Stimulated activated CD4-positive, alpha-beta T cell treated with anti-CD3 and anti-CD28 coated beads, Interleukin-15, amount 100 ng/mL, for 24 hours (primary cell): ENCODE measurements around the gene VN1R5.
A peak's percentile ranks its signal among the peaks of the same experiment; 100 is the strongest.
"Not testable (repeated sequence)": the region's sequence is repeated elsewhere in the genome, so short reads cannot be mapped to it uniquely, and the experiment has no call there.

Source experiments
- DNase-seq: peaks from one replicate; pipeline ENCODE4 v3.0.0-alpha.2; 2020

Gene VN1R5

GRCh38 chr1:247255772-247256171 is at the start of gene VN1R5:
Gene VN1R5 (plus strand): TSS chr1:247256072.
- not testable (repeated sequence) for DNase-seq

DNA sequence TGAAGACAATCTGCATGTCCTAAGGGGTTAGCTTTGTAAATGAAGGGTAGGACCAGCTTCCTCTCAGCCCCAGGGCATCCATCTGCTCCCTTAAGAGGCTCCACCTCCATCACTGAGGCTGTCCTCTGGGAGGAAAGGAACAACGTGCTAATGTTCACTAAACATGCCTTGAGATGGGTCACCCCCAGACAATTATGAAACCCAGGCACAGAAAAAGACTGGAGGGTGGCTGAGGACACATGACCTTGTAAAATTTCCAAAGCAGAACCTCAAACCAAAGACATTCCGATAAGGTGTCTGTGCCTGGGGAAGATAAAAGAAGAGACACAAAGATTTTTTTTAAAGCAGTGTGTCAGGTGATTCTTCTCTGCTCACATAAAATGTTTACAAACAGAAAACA is 46.5 kb upstream of the VN1R5 start:
- no peak for DNase-seq

DNA sequence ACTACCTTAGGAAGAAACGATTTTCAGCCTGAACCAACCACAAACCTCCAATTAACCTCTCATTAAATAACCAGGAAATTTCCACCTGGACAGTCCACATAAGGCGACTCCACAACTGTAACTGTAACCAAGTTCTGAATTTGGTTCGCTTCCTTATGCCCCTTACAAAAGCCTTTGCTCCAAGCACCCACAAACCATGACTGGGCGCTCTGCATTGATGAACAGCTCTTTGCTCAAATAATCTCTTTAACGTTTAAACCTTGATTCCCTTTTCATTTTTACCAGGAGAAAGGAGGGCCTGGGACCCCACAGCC is 45.9 kb upstream of the VN1R5 start:
- DNase-seq = no peak

GRCh38 chr1:247210376-247211117 is 45.3 kb upstream of the VN1R5 start:
- peak; percentile 99 for DNase-seq

- no peak for DNase-seq
These were observed 44.5 kb upstream of the VN1R5 start for GRCh38 chr1:247211339-247211738.

GRCh38 chr1:247212012-247212411 is 43.9 kb upstream of the VN1R5 start:
- no peak for DNase-seq

DNA sequence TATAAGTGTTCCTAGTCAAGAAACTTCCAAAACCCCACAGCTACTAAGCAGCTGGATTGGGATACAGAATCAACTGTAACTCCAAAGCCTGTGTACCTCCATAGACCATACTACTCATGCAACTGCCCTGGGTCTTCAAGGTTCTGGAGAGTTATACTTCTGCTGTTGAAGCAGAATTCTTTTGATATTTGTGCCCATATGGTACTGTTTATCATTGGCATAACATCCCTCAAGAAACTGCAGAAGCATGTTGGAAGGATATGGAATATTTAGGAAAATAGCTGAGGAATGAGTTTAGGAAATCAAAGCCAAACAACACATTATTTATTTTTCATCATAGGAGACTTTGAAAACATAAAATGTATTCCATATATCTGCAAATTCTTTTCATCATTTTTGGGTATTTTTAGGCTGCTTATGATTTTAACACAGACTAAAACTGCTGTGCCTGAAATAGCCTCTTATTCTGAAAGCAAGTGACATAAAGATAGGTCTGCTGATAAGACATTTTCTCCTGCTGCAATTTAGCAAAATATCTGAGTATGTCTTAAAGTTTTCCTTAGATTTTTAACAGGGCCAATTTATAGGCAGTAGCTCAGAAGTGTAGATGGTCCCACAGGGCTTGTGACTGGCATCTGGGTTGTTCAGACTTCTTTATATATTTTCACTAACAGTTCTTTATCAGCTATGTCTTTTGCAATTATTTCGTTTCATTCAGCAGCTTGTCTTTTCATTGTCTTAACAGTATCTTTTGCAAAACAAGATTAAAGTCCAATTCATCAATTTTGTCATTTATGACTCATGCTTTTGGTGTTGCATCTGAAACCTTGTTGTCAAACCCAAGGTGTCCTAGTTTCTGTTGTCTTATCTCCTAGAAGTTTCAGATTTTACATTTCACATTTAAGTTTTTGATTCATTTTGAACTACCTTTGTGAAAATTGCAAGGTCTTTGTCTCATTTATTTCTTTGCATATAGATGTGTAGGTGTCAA is 43.0 kb upstream of the VN1R5 start:
- no peak for DNase-seq

DNA sequence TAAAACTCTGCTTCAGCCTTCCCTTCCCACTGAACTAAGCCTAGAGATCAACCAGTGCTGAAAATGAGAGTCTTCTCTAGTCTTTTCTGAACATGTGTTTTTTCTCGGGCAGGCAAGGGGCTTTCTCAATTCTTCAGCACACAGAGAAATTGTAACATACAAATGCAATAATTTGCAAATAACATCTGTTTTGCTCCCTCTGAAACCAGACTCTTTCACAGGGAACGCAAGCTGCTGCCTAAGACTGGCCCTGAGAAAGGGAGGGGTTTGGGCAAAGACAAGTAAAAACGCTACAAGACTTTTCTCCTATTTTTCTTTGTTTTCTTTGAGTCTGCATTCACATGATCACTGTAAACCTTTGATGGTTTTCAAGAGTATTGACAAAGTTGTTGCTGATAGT is 39.6 kb upstream of the VN1R5 start:
- no peak for DNase-seq

DNA sequence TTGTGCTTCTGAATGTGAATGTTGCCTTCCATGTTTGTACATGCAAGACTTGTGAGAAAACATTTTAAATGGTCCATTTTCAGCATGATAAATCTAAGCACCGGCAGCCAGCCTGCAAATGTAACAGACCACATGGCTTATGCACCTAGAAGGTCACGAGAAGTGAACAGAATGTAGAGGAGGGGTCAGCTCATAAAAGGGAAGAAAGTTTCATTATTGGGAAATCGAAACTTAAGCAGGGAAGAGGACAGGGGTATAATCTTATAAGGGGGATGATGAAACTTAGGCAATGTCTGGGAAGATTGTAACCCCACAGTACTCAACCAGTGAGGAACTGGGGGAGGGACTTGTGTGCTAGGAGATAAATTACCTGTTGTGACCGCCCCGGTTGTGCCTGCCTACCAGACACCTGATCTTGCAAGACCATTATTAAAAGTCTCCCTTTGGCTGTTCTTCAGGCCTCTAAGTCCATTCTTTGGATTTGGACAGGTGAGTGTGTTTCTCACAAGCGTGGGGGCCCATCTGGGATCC is 37.7 kb upstream of the VN1R5 start:
- DNase-seq = no peak

GRCh38 chr1:247220280-247220679 is 35.6 kb upstream of the VN1R5 start:
- DNase-seq = not testable (repeated sequence)

- no peak for DNase-seq
These were observed 33.0 kb upstream of the VN1R5 start for GRCh38 chr1:247222840-247223239.

DNA sequence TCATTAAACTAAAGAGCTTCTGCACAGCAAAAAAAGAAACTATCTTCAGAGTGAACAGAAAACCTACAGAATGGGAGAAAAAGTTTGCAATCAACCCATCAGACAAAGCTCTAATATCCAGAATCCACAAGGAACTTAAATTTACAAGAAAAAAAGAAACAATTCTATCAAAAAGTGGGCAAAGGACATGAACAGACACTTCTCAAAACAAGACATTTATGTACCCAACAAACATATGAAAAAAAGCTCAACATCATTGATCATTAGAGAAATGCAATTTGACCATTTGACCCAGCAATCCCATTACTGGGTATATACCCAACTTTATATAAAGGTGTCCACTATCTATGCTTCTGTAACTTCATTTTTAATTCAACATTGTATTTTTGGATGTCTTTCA is 31.1 kb upstream of the VN1R5 start:
- DNase-seq = no peak

DNA sequence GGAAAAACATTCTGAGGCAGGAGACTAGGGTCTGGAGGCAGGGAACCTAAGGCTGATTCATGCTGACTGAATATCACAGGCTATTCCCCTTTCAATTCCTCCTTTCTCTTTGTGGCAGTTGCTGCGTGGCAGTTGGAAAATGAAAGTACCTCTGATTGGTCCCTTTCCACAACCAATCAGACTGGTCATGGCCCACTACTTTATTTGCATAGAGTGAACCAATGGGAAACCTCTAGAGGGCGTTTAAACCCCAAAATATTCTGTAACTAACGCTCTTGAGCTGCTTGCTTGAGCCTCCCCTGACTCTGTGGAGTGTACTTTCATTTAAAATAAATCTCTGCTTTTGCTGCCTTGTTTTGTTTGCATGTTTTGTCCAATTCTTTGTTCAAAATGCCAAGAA is 27.7 kb upstream of the VN1R5 start:
- no peak for DNase-seq

GRCh38 chr1:247241691-247242090 is 14.2 kb upstream of the VN1R5 start:
- no peak for DNase-seq

- no peak for DNase-seq
These were observed 12.2 kb upstream of the VN1R5 start for GRCh38 chr1:247243524-247244137.

DNA sequence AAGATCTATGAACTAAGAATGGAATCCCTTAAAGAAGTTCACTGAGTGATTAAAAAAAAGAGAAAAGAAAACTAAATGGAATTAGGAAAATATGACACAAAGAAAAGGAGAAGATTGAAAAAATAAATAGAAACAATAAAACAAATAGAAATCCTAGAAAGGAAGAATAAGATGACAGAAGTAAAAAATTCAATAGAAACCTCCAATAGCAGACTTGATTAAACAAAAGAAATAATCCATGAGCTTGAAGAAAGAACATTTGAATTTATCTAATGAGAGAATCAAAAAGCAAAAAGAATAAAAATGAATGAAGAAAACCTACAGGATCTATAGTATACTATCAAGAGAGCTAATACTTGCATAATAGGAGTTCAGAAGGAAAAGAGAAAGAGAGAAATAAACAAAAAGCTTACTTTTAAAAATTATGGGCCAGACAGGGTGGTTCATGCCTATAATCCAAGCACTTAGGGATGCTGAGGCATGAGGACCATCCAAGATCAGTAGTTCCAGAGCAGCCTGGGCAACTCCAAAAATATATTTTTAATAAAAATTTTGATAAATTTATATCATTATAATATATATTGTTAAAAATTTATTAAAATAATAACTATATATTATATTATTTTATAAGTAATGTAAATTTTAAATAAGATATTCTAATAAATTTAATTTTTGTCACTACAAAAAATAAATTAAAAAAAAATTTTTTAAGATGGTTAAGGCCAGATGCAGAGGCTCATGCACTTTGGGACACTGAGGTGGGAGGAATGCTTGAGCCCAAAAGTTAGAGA is 9.4 kb upstream of the VN1R5 start:
- DNase-seq = no peak

- DNase-seq = no peak
These were observed 8.3 kb upstream of the VN1R5 start for GRCh38 chr1:247247568-247247967.

DNA sequence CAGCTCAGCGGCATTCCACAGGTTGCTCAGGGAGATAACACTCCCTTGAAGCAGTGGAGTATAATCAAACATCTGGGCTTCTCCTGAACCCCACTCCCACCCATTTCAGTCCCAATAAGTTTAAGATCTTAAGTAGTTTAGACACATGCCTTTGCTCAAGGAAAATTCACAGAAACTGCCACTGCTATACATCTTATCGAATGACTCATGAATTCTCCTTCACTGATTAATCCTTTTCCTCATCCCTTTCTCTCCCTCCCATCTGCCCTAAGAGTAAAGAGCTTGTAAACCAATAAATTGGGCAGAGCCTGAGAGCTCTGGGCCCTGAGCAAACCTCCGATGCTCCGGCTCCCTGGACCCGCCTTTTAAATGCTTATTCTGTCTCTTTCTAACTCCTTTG is 10.2 kb downstream of the VN1R5 start:
- DNase-seq = no peak

DNA sequence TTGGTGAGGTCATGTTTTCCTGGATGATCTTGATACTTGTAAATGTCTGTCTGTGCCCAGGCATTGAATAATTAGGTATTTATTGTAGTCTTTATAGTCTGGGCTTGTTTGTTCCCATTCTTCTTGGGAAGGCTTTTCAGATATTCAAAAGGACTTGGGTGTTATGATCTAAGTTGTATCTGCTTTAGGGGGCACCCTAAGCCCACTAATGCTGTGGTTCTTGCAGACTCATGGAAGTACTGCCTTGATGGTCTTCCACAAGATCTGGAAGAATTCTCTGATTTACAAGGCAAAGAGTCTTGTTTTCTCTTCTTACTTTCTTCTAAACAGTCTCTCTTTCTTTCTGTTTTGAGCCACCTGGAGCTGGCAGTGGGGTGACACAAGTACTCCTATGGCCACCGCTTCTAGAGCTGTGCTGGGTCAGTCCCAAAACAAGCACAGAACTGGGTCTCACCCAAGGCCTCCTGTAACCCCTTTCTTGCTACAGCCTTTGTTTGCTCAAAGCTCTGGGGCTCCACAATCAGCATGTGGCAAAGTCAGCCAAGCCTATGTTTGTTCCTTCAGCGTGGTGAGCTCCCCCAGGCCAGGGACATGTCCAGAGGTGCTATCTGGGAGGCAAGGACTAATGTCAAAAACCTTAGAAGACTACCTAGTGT is 12.6 kb downstream of the VN1R5 start:
- no peak for DNase-seq

- no peak for DNase-seq
These were observed 13.3 kb downstream of the VN1R5 start for GRCh38 chr1:247269133-247269532.

GRCh38 chr1:247270003-247270402 is 14.1 kb downstream of the VN1R5 start:
- no peak for DNase-seq

DNA sequence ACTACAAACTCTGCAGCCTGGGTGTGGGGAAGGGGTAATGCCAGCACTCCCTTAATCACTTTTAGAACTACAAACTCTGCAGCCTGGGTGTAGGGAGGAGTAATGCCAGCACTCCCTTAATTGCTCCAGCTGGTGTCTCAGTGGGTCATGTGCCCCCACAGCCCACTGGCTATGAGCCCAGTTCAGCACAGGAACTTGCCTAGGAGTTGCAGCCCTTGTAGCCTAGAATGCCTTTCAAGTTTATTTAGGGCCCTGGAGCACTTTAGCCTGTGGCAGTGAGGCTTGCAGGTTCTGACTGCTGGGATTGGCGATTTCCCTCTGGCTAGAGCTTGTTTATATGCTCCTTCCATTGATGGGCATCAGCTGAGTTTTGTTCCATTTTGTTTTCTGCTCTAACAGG is 17.1 kb downstream of the VN1R5 start:
- no peak for DNase-seq
